HepG2 (cell line): ENCODE results near the gene CDHR3. TPM values are rescaled to one million over a fixed set of nuclear protein-coding genes. Genes with fewer than 3 reads are reported as not detected.

ENCODE experiments used
- AKAP8 ChIP-seq: sonication (generic); formaldehyde crosslinking; IDR thresholded peaks from 2 replicates; pipeline ENCODE4 v1.5.1; 2020; ENCODE audit warnings: mild to moderate bottlenecking, missing genetic modification reagents
- MIER3 ChIP-seq: IDR thresholded peaks from 2 replicates; pipeline ENCODE4 v1.6.1; 2016; ENCODE audit warnings: missing compliant biosample characterization, borderline replicate concordance
- NFKB2 ChIP-seq: sonication (generic); formaldehyde crosslinking; IDR thresholded peaks from 2 replicates; pipeline ENCODE4 v1.4.0; 2020; ENCODE audit warnings: missing genetic modification reagents, borderline replicate concordance
- ZBTB37 ChIP-seq: sonication (generic); formaldehyde crosslinking; IDR thresholded peaks from 2 replicates; pipeline ENCODE4 v1.4.0; 2020; ENCODE audit warnings: mild to moderate bottlenecking, missing genetic modification reagents
- ZFP82 ChIP-seq: sonication (generic); formaldehyde crosslinking; IDR thresholded peaks from 2 replicates; pipeline ENCODE4 v1.5.1; 2020; ENCODE audit warnings: mild to moderate bottlenecking, missing genetic modification reagents, borderline replicate concordance
- ZNF180 ChIP-seq: sonication (generic); formaldehyde crosslinking; IDR thresholded peaks from 2 replicates; pipeline ENCODE4 v1.4.0; 2020; ENCODE audit warnings: low read depth, missing genetic modification reagents, borderline replicate concordance
- ZNF292 ChIP-seq: sonication (generic); formaldehyde crosslinking; IDR thresholded peaks from 2 replicates; pipeline ENCODE4 v1.8.1; 2022; ENCODE audit warnings: mild to moderate bottlenecking, low read depth, missing genetic modification reagents, borderline replicate concordance
- ZNF318 ChIP-seq: sonication (generic); formaldehyde crosslinking; IDR thresholded peaks from 2 replicates; pipeline ENCODE4 v1.4.0; 2020; ENCODE audit warnings: mild to moderate bottlenecking, missing genetic modification reagents
- polyA plus RNA-seq, 8 experiments: library from polyadenylated mRNA; depleted of rRNA in 3 of 8; stranded (reverse) in 7 of 8; unstranded in 1 of 8; fragments of >200 nt; fragmentation: Illumina TruSeq in 4 of 8; extraction: Trizol in 4 of 8; gene quantifications; 2 replicates each; pipeline versions ENCODE4 v1.2.1 to v1.2.3, GENCODE V29; 2011 to 2016; ENCODE audit warnings: low read depth in 4 of 8, missing spikeins in 1 of 8, mixed read lengths in 1 of 8; ENCODE audit not compliant: insufficient read depth in 1 of 8
- total RNA-seq, 5 experiments: library from RNA; depleted of rRNA; stranded (reverse); fragments of >200 nt; fragmentation: Illumina TruSeq; extraction: Trizol; gene quantifications; 2 replicates each; pipeline ENCODE4 v1.2.3, GENCODE V29; 2016; ENCODE audit warnings: low read depth in 1 of 5

CDHR3 gene
- total and polyA plus RNA-seq, 2 of the 13 experiments (the other 11 are each of a cell fraction or from before 2014, with no cell fraction given) = 6.5 to 11.8 TPM

GRCh38 chr7:106049139-106049752, 86.2 kb downstream of the CDHR3 start (continued):
- no peak for TF ChIP-seq ZNF318
- TF ChIP-seq ZBTB37 (CRISPR knock-in tag) = no peak
- no peak for TF ChIP-seq MIER3 (CRISPR knock-in tag)
- TF ChIP-seq NFKB2 = no peak
- TF ChIP-seq ZNF292 (CRISPR knock-in tag) = no peak
- TF ChIP-seq AKAP8 (CRISPR knock-in tag) = no peak
- no peak for TF ChIP-seq ZFP82 (CRISPR knock-in tag)
- no peak for TF ChIP-seq ZNF180 (CRISPR knock-in tag)
